GM19438 (cell line): ENCODE measurements around the gene USP9Y.
"Not testable (repeated sequence)": the region's sequence is repeated elsewhere in the genome, so short reads cannot be mapped to it uniquely, and the experiment has no call there.

Experiments used
- ATAC-seq: cut with Tn5 transposase; IDR thresholded peaks from one replicate; pipeline ENCODE4 v1.9.1; 2021; ENCODE audit warnings: low read depth; ENCODE audit not compliant: unreplicated experiment

Gene USP9Y

GRCh38 chrY:12701181-12701695 lies at the start of gene USP9Y:
Gene USP9Y, plus strand, starts transcription at chrY:12701231. Its CDS starts 8,217 bp downstream, at chrY:12709448.
- ATAC-seq: no peak

- ATAC-seq: no peak
Observed at GRCh38 chrY:12651621-12652036, 49.4 kb upstream of the USP9Y start.

- ATAC-seq: no peak
Observed at GRCh38 chrY:12661745-12662681, 39.0 kb upstream of the USP9Y start.

GRCh38 chrY:12662745-12663591 lies 38.1 kb upstream of the USP9Y start:
- ATAC-seq: no peak

- ATAC-seq: not testable (repeated sequence)
Observed at GRCh38 chrY:12663845-12664244, 37.2 kb upstream of the USP9Y start.

- no peak for ATAC-seq
Observed at GRCh38 chrY:12678111-12678510, 22.9 kb upstream of the USP9Y start.

GRCh38 chrY:12681535-12681934 lies 19.5 kb upstream of the USP9Y start:
- ATAC-seq: no peak

GRCh38 chrY:12688337-12688736 lies 12.7 kb upstream of the USP9Y start:
- ATAC-seq: no peak

GRCh38 chrY:12700087-12700486 lies 944 bp upstream of the USP9Y start:
- no peak for ATAC-seq

- ATAC-seq: no peak
Observed at GRCh38 chrY:12702174-12702573, 1.1 kb downstream of the USP9Y start.

GRCh38 chrY:12710460-12710859 lies 9.4 kb downstream of the USP9Y start:
- ATAC-seq: no peak

GRCh38 chrY:12715376-12715775 lies 14.3 kb downstream of the USP9Y start:
- ATAC-seq: no peak

- ATAC-seq: no peak
Observed at GRCh38 chrY:12729746-12730145, 28.7 kb downstream of the USP9Y start.

- no peak for ATAC-seq
Observed at GRCh38 chrY:12733625-12734024, 32.6 kb downstream of the USP9Y start.

GRCh38 chrY:12734051-12734450 lies 33.0 kb downstream of the USP9Y start:
- no peak for ATAC-seq

GRCh38 chrY:12741414-12741813 lies 40.4 kb downstream of the USP9Y start:
- ATAC-seq: no peak

- no peak for ATAC-seq
Observed at GRCh38 chrY:12742725-12743124, 41.7 kb downstream of the USP9Y start.

GRCh38 chrY:12744091-12744490 lies 43.1 kb downstream of the USP9Y start:
- no peak for ATAC-seq

GRCh38 chrY:12749293-12749692 lies 48.3 kb downstream of the USP9Y start:
- no peak for ATAC-seq

- ATAC-seq: no peak
Observed at GRCh38 chrY:12752856-12753255, 51.8 kb downstream of the USP9Y start.

- no peak for ATAC-seq
Observed at GRCh38 chrY:12756021-12756420, 55.0 kb downstream of the USP9Y start.
